ENCODE measurements around the gene GBX2. TPM values are rescaled to one million over a fixed set of nuclear protein-coding genes. Genes with fewer than 3 reads are reported as not detected.
A peak's percentile ranks its signal among the peaks of the same experiment; 100 is the strongest.

GBX2 gene
- total RNA-seq, 8 experiments from 2014 or later: 0.36 to 25.3 (median 9.2) TPM; not detected in 2

- peak in 3 of 8 experiments; percentile 14 to 48 (median 33) for ATAC-seq (replicated peaks in 6 of 8)
- in situ Hi-C loops (cut with MboI; ENCODE audit: low pct_unique_long_range_greater_than_20kb in 2 of 9, low sequenced_read_pairs in 9 of 9, unreplicated experiment in 9 of 9): loop anchor here in 3 of 9 experiments (10.0 kb wide), 1 partner anchor 397 kb away; no protein-coding TSS in a partner anchor
- Histone ChIP-seq H3K4me1 (replicated peaks in 1 of 2) (peaks cover 40 to 45% of the 10 kb centered on the region in 2 donors), H3K27ac (no peak overlapping the region), H3K4me3 (peak overlapping the region in 1 of 5 donors; percentile 12)
- 0 to 54% (median 5%) methylated on average over 1 to 6 of the region's 16 CpGs; no CpG with 5 or more reads in 1 of the 10 experiments for WGBS, 10 experiments
Measured at GRCh38 chr2:236171680-236172254, 3.6 kb upstream of the GBX2 start.

GRCh38 chr2:236171181-236171679 is 3.0 kb upstream of the GBX2 start:
- ATAC-seq (replicated peaks in 6 of 8): peak in 3 of 8 experiments; percentile 66 to 71 (median 68)
- in situ Hi-C loops (cut with MboI; ENCODE audit: low pct_unique_long_range_greater_than_20kb in 2 of 9, low sequenced_read_pairs in 9 of 9, unreplicated experiment in 9 of 9): loop anchor here in 3 of 9 experiments (10.0 kb wide), 1 partner anchor 396 kb away; no protein-coding TSS in a partner anchor
- 0 to 45% (median 5%) methylated on average over 1 to 7 of the region's 27 CpGs; no CpG with 5 or more reads in 3 of the 10 experiments for WGBS, 10 experiments
- peak overlapping the region in 1 of 5 donors; percentile 12 for H3K4me3 ChIP-seq
- no peak overlapping the region for H3K27ac ChIP-seq
- H3K4me1 ChIP-seq (replicated peaks in 1 of 2): peaks cover 40 to 45% of the 10 kb centered on the region in 2 donors

GRCh38 chr2:236170590-236171165 is 2.5 kb upstream of the GBX2 start:
- no peak overlapping the region for H3K27ac ChIP-seq
- H3K4me3 ChIP-seq: peak overlapping the region in 1 of 5 donors; percentile 45
- 4 to 41% (median 25%) methylated on average over 1 to 13 of the region's 21 CpGs for WGBS, 10 experiments
- peaks cover 43 to 45% of the 10 kb centered on the region in 2 donors for H3K4me1 ChIP-seq (replicated peaks in 1 of 2)
- no peak for ATAC-seq (replicated peaks in 6 of 8)
- in situ Hi-C loops (cut with MboI; ENCODE audit: low pct_unique_long_range_greater_than_20kb in 2 of 9, low sequenced_read_pairs in 9 of 9, unreplicated experiment in 9 of 9): loop anchor here in 3 of 9 experiments (10.0 kb wide), 1 partner anchor 396 kb away; no protein-coding TSS in a partner anchor

- Histone ChIP-seq H3K4me1 (replicated peaks in 1 of 2) (peaks cover 47 to 48% of the 10 kb centered on the region in 2 donors), H3K4me3 (peak overlapping the region in 4 of 5 donors; percentile 15 to 55 (median 34)), H3K27ac (peak overlapping the region in 1 of 2 donors; percentile 18)
- 0 to 36% (median 7%) methylated on average over 3 to 27 of the region's 38 CpGs; no CpG with 5 or more reads in 1 of the 10 experiments for WGBS, 10 experiments
- ATAC-seq (replicated peaks in 6 of 8): peak in 4 of 8 experiments; percentile 3 to 28 (median 20)
- in situ Hi-C loops (cut with MboI; ENCODE audit: low pct_unique_long_range_greater_than_20kb in 2 of 9, low sequenced_read_pairs in 9 of 9, unreplicated experiment in 9 of 9): loop anchor here in 3 of 9 experiments (10.0 kb wide), 1 partner anchor 395 kb away; no protein-coding TSS in a partner anchor
Measured at GRCh38 chr2:236169741-236170589, 1.8 kb upstream of the GBX2 start.

- H3K4me1 ChIP-seq (replicated peaks in 1 of 2): peaks cover 45 to 53% of the 10 kb centered on the region in 2 donors
- in situ Hi-C loops (cut with MboI; ENCODE audit: low pct_unique_long_range_greater_than_20kb in 2 of 9, low sequenced_read_pairs in 9 of 9, unreplicated experiment in 9 of 9): no loop called here
- WGBS, 10 experiments: 0 to 24% (median 9%) methylated on average over 3 to 20 of the region's 36 CpGs; no CpG with 5 or more reads in 2 of the 10 experiments
- H3K27ac ChIP-seq: no peak overlapping the region
- no peak for ATAC-seq (replicated peaks in 6 of 8)
- peak overlapping the region; percentile 39 to 55 (median 45) for H3K4me3 ChIP-seq
Measured at GRCh38 chr2:236169151-236169721, 1.1 kb upstream of the GBX2 start.

- Histone ChIP-seq H3K4me3 (peak overlapping the region; percentile 39 to 55 (median 45)), H3K27ac (peak overlapping the region; percentile 17 to 62), H3K4me1 (replicated peaks in 1 of 2) (peaks cover 47 to 59% of the 10 kb centered on the region in 2 donors)
- in situ Hi-C loops (cut with MboI; ENCODE audit: low pct_unique_long_range_greater_than_20kb in 2 of 9, low sequenced_read_pairs in 9 of 9, unreplicated experiment in 9 of 9): no loop called here
- ATAC-seq (replicated peaks in 6 of 8): peak; percentile 10 to 42 (median 24)
- 0% methylated on average over 1 to 3 of the region's 112 CpGs; no CpG with 5 or more reads in 7 of the 10 experiments for WGBS, 10 experiments
Measured at GRCh38 chr2:236167297-236168109, 683 bp downstream of the GBX2 start.

GRCh38 chr2:236166796-236167296 is 1.3 kb downstream of the GBX2 start:
- in situ Hi-C loops (cut with MboI; ENCODE audit: low pct_unique_long_range_greater_than_20kb in 2 of 9, low sequenced_read_pairs in 9 of 9, unreplicated experiment in 9 of 9): no loop called here
- peak in 4 of 8 experiments; percentile 0 to 1 (median 0) for ATAC-seq (replicated peaks in 6 of 8)
- H3K4me3 ChIP-seq: peak overlapping the region; percentile 39 to 55 (median 45)
- WGBS, 10 experiments: 0 to 29% (median 3%) methylated on average over 2 to 14 of the region's 29 CpGs; no CpG with 5 or more reads in 4 of the 10 experiments
- peak overlapping the region; percentile 17 to 62 for H3K27ac ChIP-seq
- peaks cover 47 to 60% of the 10 kb centered on the region in 2 donors for H3K4me1 ChIP-seq (replicated peaks in 1 of 2)

GRCh38 chr2:236165842-236166795 is 2.1 kb downstream of the GBX2 start:
- Histone ChIP-seq H3K4me3 (peak overlapping the region; percentile 39 to 55 (median 45)), H3K27ac (peak overlapping the region; percentile 17 to 62), H3K4me1 (replicated peaks in 1 of 2) (peaks cover 48 to 60% of the 10 kb centered on the region in 2 donors)
- no peak for ATAC-seq (replicated peaks in 6 of 8)
- in situ Hi-C loops (cut with MboI; ENCODE audit: low pct_unique_long_range_greater_than_20kb in 2 of 9, low sequenced_read_pairs in 9 of 9, unreplicated experiment in 9 of 9): no loop called here
- 7 to 62% (median 17%) methylated on average over 3 to 13 of the region's 58 CpGs; no CpG with 5 or more reads in 4 of the 10 experiments for WGBS, 10 experiments

GRCh38 chr2:236164925-236165841 is 3.0 kb downstream of the GBX2 start:
- in situ Hi-C loops (cut with MboI; ENCODE audit: low pct_unique_long_range_greater_than_20kb in 2 of 9, low sequenced_read_pairs in 9 of 9, unreplicated experiment in 9 of 9): no loop called here
- Histone ChIP-seq H3K27ac (peak overlapping the region in 1 of 2 donors; percentile 86), H3K4me1 (replicated peaks in 1 of 2) (peaks cover 48 to 58% of the 10 kb centered on the region in 2 donors), H3K4me3 (peak overlapping the region; percentile 22 to 55 (median 45))
- no peak for ATAC-seq (replicated peaks in 6 of 8)
- WGBS, 10 experiments: 10 to 69% (median 50%) methylated on average over 2 to 17 of the region's 18 CpGs; no CpG with 5 or more reads in 1 of the 10 experiments

All from motor neuron (in vitro differentiated cells).